Measurements from ENCODE around the gene ZWILCH. TPM values are rescaled to one million over a fixed set of nuclear protein-coding genes. Genes with fewer than 3 reads are reported as not detected.

The ZWILCH gene
- total and polyA plus RNA-seq, 4 donors, result 3.2 to 9.9 (median 6.1) TPM

GRCh38 chr15:66565141-66565641, 60.1 kb downstream of the ZWILCH start:
- no peak for DNase-seq
- Histone ChIP-seq H3K9ac (ENCODE audit: insufficient read depth in 1 of 2, low read length in 2 of 2) (no peak overlapping the region), H3K36me3 (ENCODE audit: control insufficient read depth in 4 of 4, insufficient read depth in 4 of 4, low read length in 4 of 4) (no peaks in the 10 kb centered on the region)

GRCh38 chr15:66565741-66566144, 60.6 kb downstream of the ZWILCH start, which contains the start of gene LCTL:
TSS of gene LCTL (minus strand) at chr15:66565998. CDS start at chr15:66565365, 633 bp downstream.
- Histone ChIP-seq H3K27me3 (ENCODE audit: control insufficient read depth in 3 of 3, insufficient read depth in 3 of 3, low read length in 2 of 3) (no peaks in the 10 kb centered on the region), H3K9me3 (ENCODE audit: control insufficient read depth in 4 of 4, insufficient read depth in 3 of 4, low read length in 3 of 4) (no peaks in the 10 kb centered on the region), H3K4me1 (ENCODE audit: control insufficient read depth in 5 of 5, insufficient read depth in 5 of 5, low read length in 5 of 5) (peaks cover 0 to 4% (median 0%) of the 10 kb centered on the region in 5 donors), H3K4me3 (no peak within 1 kb of the TSS), H3K36me3 (ENCODE audit: control insufficient read depth in 4 of 4, insufficient read depth in 4 of 4, low read length in 4 of 4) (no peaks in the 10 kb centered on the region), H3K9ac (ENCODE audit: insufficient read depth in 1 of 2, low read length in 2 of 2) (no peak within 1 kb of the TSS), H3K27ac (ENCODE audit: low read depth in 1 of 2, low read length in 1 of 2) (no peak within 1 kb of the TSS)
- WGBS, 2 donors, result 68 to 79% methylated on average over 14 of the region's 14 CpGs
- no peak for ATAC-seq (ENCODE audit: insufficient read depth, low FRiP score)
- TF ChIP-seq, protein P1, sequence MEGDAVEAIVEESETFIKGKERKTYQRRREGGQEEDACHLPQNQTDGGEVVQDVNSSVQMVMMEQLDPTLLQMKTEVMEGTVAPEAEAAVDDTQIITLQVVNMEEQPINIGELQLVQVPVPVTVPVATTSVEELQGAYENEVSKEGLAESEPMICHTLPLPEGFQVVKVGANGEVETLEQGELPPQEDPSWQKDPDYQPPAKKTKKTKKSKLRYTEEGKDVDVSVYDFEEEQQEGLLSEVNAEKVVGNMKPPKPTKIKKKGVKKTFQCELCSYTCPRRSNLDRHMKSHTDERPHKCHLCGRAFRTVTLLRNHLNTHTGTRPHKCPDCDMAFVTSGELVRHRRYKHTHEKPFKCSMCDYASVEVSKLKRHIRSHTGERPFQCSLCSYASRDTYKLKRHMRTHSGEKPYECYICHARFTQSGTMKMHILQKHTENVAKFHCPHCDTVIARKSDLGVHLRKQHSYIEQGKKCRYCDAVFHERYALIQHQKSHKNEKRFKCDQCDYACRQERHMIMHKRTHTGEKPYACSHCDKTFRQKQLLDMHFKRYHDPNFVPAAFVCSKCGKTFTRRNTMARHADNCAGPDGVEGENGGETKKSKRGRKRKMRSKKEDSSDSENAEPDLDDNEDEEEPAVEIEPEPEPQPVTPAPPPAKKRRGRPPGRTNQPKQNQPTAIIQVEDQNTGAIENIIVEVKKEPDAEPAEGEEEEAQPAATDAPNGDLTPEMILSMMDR (IDR thresholded peaks at IDR 0.05; ENCODE audit: control extremely low read depth, extremely low read depth), result no peak
- peak; percentile 24 to 53 (median 43) for DNase-seq

More at GRCh38 chr15:66565141-66565641, 60.1 kb downstream of the ZWILCH start:
- Histone ChIP-seq H3K4me3 (no peak overlapping the region), H3K9me3 (ENCODE audit: control insufficient read depth in 4 of 4, insufficient read depth in 3 of 4, low read length in 3 of 4) (no peaks in the 10 kb centered on the region), H3K27me3 (ENCODE audit: control insufficient read depth in 3 of 3, insufficient read depth in 3 of 3, low read length in 2 of 3) (no peaks in the 10 kb centered on the region), H3K27ac (ENCODE audit: low read depth in 1 of 2, low read length in 1 of 2) (no peak overlapping the region), H3K4me1 (ENCODE audit: control insufficient read depth in 5 of 5, insufficient read depth in 5 of 5, low read length in 5 of 5) (peaks cover 0 to 4% (median 0%) of the 10 kb centered on the region in 5 donors)
- WGBS, 2 donors, result 86 to 87% methylated on average over 9 of the region's 9 CpGs
- no peak for ATAC-seq (ENCODE audit: insufficient read depth, low FRiP score)
- TF ChIP-seq, protein P1 (IDR thresholded peaks at IDR 0.05; ENCODE audit: control extremely low read depth, extremely low read depth), result no peak

- Histone ChIP-seq H3K9ac (ENCODE audit: insufficient read depth in 1 of 2, low read length in 2 of 2) (no peak overlapping the region), H3K27ac (ENCODE audit: low read depth in 1 of 2, low read length in 1 of 2) (no peak overlapping the region), H3K4me3 (no peak overlapping the region), H3K9me3 (ENCODE audit: control insufficient read depth in 4 of 4, insufficient read depth in 3 of 4, low read length in 3 of 4) (no peaks in the 10 kb centered on the region), H3K36me3 (ENCODE audit: control insufficient read depth in 4 of 4, insufficient read depth in 4 of 4, low read length in 4 of 4) (no peaks in the 10 kb centered on the region), H3K27me3 (ENCODE audit: control insufficient read depth in 3 of 3, insufficient read depth in 3 of 3, low read length in 2 of 3) (no peaks in the 10 kb centered on the region), H3K4me1 (ENCODE audit: control insufficient read depth in 5 of 5, insufficient read depth in 5 of 5, low read length in 5 of 5) (peaks cover 0 to 4% (median 0%) of the 10 kb centered on the region in 5 donors)
- peak; percentile 70 to 78 (median 74) for DNase-seq
- TF ChIP-seq, protein P1 (IDR thresholded peaks at IDR 0.05; ENCODE audit: control extremely low read depth, extremely low read depth), result peak; percentile 31
- peak; percentile 30 for ATAC-seq (ENCODE audit: insufficient read depth, low FRiP score)
- WGBS, 2 donors, result 32 to 40% methylated on average over 15 of the region's 15 CpGs
These were observed 61.9 kb downstream of the ZWILCH start for GRCh38 chr15:66566963-66567531.
